ENCODE measurements around the gene MACROD2.

The MACROD2 gene

GRCh38 chr20:15292405-15292804, 1297.1 kb downstream of the MACROD2 start:
- DNase-seq (ENCODE audit: low read depth), result no peak
- no peak overlapping the region for H3K4me3 ChIP-seq (ENCODE audit: low read depth, low read length)
- TF ChIP-seq, protein P1, sequence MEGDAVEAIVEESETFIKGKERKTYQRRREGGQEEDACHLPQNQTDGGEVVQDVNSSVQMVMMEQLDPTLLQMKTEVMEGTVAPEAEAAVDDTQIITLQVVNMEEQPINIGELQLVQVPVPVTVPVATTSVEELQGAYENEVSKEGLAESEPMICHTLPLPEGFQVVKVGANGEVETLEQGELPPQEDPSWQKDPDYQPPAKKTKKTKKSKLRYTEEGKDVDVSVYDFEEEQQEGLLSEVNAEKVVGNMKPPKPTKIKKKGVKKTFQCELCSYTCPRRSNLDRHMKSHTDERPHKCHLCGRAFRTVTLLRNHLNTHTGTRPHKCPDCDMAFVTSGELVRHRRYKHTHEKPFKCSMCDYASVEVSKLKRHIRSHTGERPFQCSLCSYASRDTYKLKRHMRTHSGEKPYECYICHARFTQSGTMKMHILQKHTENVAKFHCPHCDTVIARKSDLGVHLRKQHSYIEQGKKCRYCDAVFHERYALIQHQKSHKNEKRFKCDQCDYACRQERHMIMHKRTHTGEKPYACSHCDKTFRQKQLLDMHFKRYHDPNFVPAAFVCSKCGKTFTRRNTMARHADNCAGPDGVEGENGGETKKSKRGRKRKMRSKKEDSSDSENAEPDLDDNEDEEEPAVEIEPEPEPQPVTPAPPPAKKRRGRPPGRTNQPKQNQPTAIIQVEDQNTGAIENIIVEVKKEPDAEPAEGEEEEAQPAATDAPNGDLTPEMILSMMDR (conservative IDR thresholded peaks at IDR 0.05; ENCODE audit: low read depth, low read length), result no peak

DNA sequence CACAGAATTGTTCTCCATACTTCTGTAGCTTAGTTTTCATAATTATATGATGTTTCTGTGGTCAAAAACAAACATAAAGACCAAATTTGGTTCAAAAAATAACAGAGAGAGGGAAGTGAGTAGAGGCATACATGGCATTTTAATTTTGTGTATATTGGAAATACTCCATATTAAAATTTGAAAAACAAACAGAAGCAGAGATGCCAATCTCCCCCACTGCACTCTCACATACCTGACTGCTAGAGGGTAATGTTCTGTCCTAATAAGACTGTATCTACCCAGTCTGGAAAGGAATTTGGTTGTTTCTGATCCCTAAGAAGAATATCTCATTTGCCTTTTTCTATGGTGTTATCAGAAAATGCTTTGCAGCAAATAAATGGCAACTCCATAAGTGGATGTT, 1301.1 kb downstream of the MACROD2 start:
- no peak overlapping the region for H3K4me3 ChIP-seq (ENCODE audit: low read depth, low read length)
- DNase-seq (ENCODE audit: low read depth), result no peak
- TF ChIP-seq, protein P1 (conservative IDR thresholded peaks at IDR 0.05; ENCODE audit: low read depth, low read length), result no peak

DNA sequence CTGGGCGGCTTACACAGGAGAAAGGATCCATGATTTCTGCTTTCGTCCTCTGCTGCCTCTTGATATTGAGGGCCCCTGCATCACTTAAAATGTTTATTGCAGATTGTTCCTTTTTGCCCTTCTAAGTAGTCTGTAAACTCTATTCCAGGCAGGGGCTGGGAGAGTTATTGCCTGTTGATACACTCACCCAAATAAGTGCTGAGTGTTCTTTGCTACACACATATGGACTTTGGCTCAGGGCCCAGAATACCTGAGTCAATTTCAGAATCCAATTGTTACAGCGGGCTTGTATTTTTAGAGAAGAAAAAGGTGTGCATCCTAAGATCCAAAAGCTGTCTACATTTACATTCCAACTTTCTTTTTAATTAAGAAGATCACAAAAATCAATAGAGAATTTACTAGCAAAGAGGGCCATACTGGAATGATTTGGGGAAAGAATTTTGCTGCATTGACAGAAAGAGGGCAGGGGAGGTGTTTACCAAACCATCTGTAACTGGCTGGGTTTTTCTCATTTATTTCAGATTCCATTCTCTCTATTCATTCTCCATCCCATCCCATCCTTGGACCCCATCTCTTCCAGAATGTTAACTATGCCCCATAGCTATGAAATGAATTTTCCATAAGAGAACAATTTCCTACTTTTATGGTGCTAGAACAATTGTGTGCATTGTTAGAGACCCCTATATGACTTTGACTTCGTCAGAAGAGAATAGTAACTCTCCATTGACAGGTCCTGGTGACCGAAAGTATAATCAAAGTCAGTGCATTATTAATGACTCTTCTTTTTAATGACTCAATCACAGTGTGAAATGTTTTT, 1302.0 kb downstream of the MACROD2 start:
- no peak overlapping the region for H3K4me3 ChIP-seq (ENCODE audit: low read depth, low read length)
- TF ChIP-seq, protein P1 (conservative IDR thresholded peaks at IDR 0.05; ENCODE audit: low read depth, low read length), result no peak
- DNase-seq (ENCODE audit: low read depth), result no peak

DNA sequence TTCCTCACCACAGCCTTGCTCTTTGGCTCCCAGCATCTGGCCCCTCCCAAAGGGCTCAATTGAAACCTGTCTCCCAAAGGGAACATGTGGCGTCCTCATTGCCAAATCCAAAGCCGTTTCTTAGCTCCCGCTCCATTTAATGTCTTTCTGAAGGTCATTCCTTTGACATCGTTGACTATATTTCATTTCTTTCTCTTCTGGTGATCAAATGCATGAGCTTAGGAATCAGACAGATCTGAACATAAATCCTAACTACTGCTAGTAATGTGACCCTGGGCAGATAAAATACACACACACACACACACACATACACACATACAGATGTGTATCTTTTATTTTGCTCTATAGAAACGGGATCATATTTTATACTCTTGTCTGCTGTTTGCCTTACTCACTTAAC, 1306.8 kb downstream of the MACROD2 start:
- H3K4me3 ChIP-seq (ENCODE audit: low read depth, low read length), result no peak overlapping the region
- DNase-seq (ENCODE audit: low read depth), result no peak
- TF ChIP-seq, protein P1 (conservative IDR thresholded peaks at IDR 0.05; ENCODE audit: low read depth, low read length), result no peak

DNA sequence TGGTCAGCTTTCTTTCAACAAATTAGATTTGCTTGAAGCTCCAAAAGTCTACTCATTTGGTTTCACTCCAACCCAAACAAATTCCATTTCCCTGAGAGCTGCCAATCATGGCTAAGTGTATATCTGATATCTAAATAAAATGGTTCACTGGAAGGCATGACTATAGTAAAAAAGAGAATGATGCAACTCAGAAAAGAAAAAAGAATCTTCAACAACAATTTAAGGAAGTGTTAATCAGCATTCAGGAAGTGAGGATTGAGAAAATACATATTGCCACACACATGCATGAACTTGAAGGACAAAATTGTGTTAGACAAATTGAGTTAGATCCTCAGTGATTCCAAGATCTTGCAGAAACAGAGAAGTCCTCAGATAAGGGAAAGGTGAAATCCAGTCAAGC, 1315.0 kb downstream of the MACROD2 start:
- TF ChIP-seq, protein P1 (conservative IDR thresholded peaks at IDR 0.05; ENCODE audit: low read depth, low read length), result no peak
- peak; percentile 34 for DNase-seq (ENCODE audit: low read depth)
- no peak overlapping the region for H3K4me3 ChIP-seq (ENCODE audit: low read depth, low read length)

DNA sequence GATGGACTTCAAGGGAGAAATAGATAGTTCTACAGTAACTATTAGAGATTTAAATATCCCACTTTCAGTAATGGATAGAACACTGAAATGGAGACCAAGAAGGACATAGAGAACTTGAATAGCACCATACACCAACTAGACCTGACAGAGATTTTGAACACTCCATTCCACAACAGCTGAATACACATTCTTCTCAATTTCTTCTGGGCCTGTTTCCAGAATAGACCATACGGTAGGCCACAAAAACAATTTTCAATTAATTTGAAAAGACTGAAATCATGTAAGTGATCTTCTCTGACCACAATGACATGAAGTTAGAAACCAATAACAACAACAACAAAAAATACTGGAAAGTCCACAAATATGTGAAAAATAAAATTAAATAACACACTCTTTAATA, 1321.2 kb downstream of the MACROD2 start:
- TF ChIP-seq, protein P1 (conservative IDR thresholded peaks at IDR 0.05; ENCODE audit: low read depth, low read length), result no peak
- no peak overlapping the region for H3K4me3 ChIP-seq (ENCODE audit: low read depth, low read length)

More for the DNA sequence above, 1321.2 kb downstream of the MACROD2 start:
- DNase-seq (ENCODE audit: low read depth), result no peak
